ENCODE measurements around the gene HTR1D.

GRCh38 chr1:23149114-23149513 is 68.2 kb downstream of the HTR1D start:
- TF ChIP-seq SP1 (IDR thresholded peaks at IDR 0.05; ENCODE audit: low read depth) (no peak), YY1 (IDR thresholded peaks at IDR 0.05; ENCODE audit: extremely low read depth, insufficient replicate concordance, low read depth, low read length) (no peak), REST (IDR thresholded peaks at IDR 0.05; ENCODE audit: low read depth) (no peak), POLR2A (IDR thresholded peaks at IDR 0.05; ENCODE audit: borderline replicate concordance, extremely low read depth, insufficient read depth, insufficient read length) (no peak), ZNF274 (IDR thresholded peaks at IDR 0.05; ENCODE audit: low read depth, low read length) (no peak)
- TF ChIP-seq, protein P1, sequence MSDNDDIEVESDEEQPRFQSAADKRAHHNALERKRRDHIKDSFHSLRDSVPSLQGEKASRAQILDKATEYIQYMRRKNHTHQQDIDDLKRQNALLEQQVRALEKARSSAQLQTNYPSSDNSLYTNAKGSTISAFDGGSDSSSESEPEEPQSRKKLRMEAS (IDR thresholded peaks at IDR 0.05) = no peak
- TF ChIP-seq, protein P2, sequence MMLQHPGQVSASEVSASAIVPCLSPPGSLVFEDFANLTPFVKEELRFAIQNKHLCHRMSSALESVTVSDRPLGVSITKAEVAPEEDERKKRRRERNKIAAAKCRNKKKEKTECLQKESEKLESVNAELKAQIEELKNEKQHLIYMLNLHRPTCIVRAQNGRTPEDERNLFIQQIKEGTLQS (IDR thresholded peaks at IDR 0.05) = no peak
